Activated naive CD8-positive, alpha-beta T cell treated with anti-CD3 and anti-CD28 coated beads, Interleukin-2, amount 50 U/mL, for 24 hours (primary cell): ENCODE data around the gene SMURF2.

Experiments used
- ATAC-seq: fragments of 150-1000 bp; cut with Tn5 transposase; one replicate; pipeline ENCODE4 v1.10.0; 2021
- DNase-seq: peaks from one replicate; pipeline ENCODE4 v3.0.0; 2021
- H3K27ac Mint-ChIP-seq: one replicate; pipeline ENCODE4 v1.8.0; 2021; ENCODE audit warnings: mild to moderate bottlenecking, mixed read lengths
- H3K27me3 Mint-ChIP-seq: one replicate; pipeline ENCODE4 v1.8.0; 2021; ENCODE audit warnings: mixed read lengths
- H3K36me3 Mint-ChIP-seq: one replicate; pipeline ENCODE4 v1.8.0; 2021; ENCODE audit warnings: low read depth, mixed read lengths
- H3K4me1 Mint-ChIP-seq: one replicate; pipeline ENCODE4 v1.8.0; 2021; ENCODE audit warnings: mixed read lengths
- H3K4me3 Mint-ChIP-seq: one replicate; pipeline ENCODE4 v1.8.0; 2021; ENCODE audit warnings: mild to moderate bottlenecking, moderate library complexity, mixed read lengths
- H3K9me3 Mint-ChIP-seq: one replicate; pipeline ENCODE4 v1.8.0; 2021; ENCODE audit warnings: mixed read lengths

The SMURF2 gene

GRCh38 chr17:64657610-64658125 is 4.4 kb downstream of the SMURF2 start:
- Mint-ChIP-seq H3K27me3 (no peaks in the 10 kb centered on the region), H3K36me3 (peaks cover 3% of the 10 kb centered on the region), H3K4me1 (peaks cover 51% of the 10 kb centered on the region), H3K9me3 (no peaks in the 10 kb centered on the region), H3K27ac (no peak overlapping the region), H3K4me3 (no peak overlapping the region)
- DNase-seq (no peak), ATAC-seq (no peak)

GRCh38 chr17:64655704-64656103 is 6.4 kb downstream of the SMURF2 start:
- H3K4me3 Mint-ChIP-seq, result no peak overlapping the region
- no peak for ATAC-seq

GRCh38 chr17:64653985-64654355 is 8.1 kb downstream of the SMURF2 start:
- DNase-seq (no peak), ATAC-seq (no peak)
- peak overlapping the region; percentile 49 for H3K27ac Mint-ChIP-seq
- no peak overlapping the region for H3K4me3 Mint-ChIP-seq
- peaks cover 37% of the 10 kb centered on the region for H3K4me1 Mint-ChIP-seq
- no peaks in the 10 kb centered on the region for H3K9me3 Mint-ChIP-seq
- H3K27me3 Mint-ChIP-seq, result no peaks in the 10 kb centered on the region
- peaks cover 3% of the 10 kb centered on the region for H3K36me3 Mint-ChIP-seq

More at GRCh38 chr17:64655704-64656103, 6.4 kb downstream of the SMURF2 start:
- no peak for DNase-seq
- Mint-ChIP-seq H3K27ac (no peak overlapping the region), H3K27me3 (no peaks in the 10 kb centered on the region), H3K36me3 (peaks cover 3% of the 10 kb centered on the region), H3K9me3 (no peaks in the 10 kb centered on the region), H3K4me1 (peaks cover 45% of the 10 kb centered on the region)

GRCh38 chr17:64653325-64653984 is 8.7 kb downstream of the SMURF2 start:
- ATAC-seq (no peak), DNase-seq (no peak)
- no peak overlapping the region for H3K4me3 Mint-ChIP-seq
- H3K9me3 Mint-ChIP-seq, result no peaks in the 10 kb centered on the region
- no peaks in the 10 kb centered on the region for H3K27me3 Mint-ChIP-seq
- H3K27ac Mint-ChIP-seq, result peak overlapping the region; percentile 49
- H3K4me1 Mint-ChIP-seq, result peaks cover 38% of the 10 kb centered on the region
- peaks cover 3% of the 10 kb centered on the region for H3K36me3 Mint-ChIP-seq

- ATAC-seq, result no peak
Observed at GRCh38 chr17:64651889-64652288, 10.2 kb downstream of the SMURF2 start.

GRCh38 chr17:64648234-64648633 is 13.9 kb downstream of the SMURF2 start:
- Mint-ChIP-seq H3K4me3 (no peak overlapping the region), H3K36me3 (no peaks in the 10 kb centered on the region), H3K4me1 (peaks cover 24% of the 10 kb centered on the region), H3K27me3 (no peaks in the 10 kb centered on the region), H3K9me3 (no peaks in the 10 kb centered on the region), H3K27ac (no peak overlapping the region)
- no peak for DNase-seq
- no peak for ATAC-seq

More at GRCh38 chr17:64651889-64652288, 10.2 kb downstream of the SMURF2 start:
- Mint-ChIP-seq H3K9me3 (no peaks in the 10 kb centered on the region), H3K4me3 (no peak overlapping the region), H3K27ac (no peak overlapping the region), H3K36me3 (peaks cover 3% of the 10 kb centered on the region), H3K4me1 (peaks cover 32% of the 10 kb centered on the region), H3K27me3 (no peaks in the 10 kb centered on the region)
- DNase-seq, result no peak

- ATAC-seq (no peak), DNase-seq (no peak)
- Mint-ChIP-seq H3K27me3 (no peaks in the 10 kb centered on the region), H3K4me3 (no peak overlapping the region), H3K4me1 (peaks cover 21% of the 10 kb centered on the region), H3K27ac (no peak overlapping the region), H3K36me3 (no peaks in the 10 kb centered on the region), H3K9me3 (no peaks in the 10 kb centered on the region)
Observed at GRCh38 chr17:64647817-64648216, 14.3 kb downstream of the SMURF2 start.

- H3K27me3 Mint-ChIP-seq, result no peaks in the 10 kb centered on the region
- no peak overlapping the region for H3K27ac Mint-ChIP-seq
- H3K9me3 Mint-ChIP-seq, result peaks cover 4% of the 10 kb centered on the region
- peaks cover 8% of the 10 kb centered on the region for H3K36me3 Mint-ChIP-seq
- peaks cover 39% of the 10 kb centered on the region for H3K4me1 Mint-ChIP-seq
- no peak for ATAC-seq
- no peak for DNase-seq
- no peak overlapping the region for H3K4me3 Mint-ChIP-seq
Observed at GRCh38 chr17:64639516-64639915, 22.6 kb downstream of the SMURF2 start.

GRCh38 chr17:64638552-64639203 is 23.4 kb downstream of the SMURF2 start:
- H3K27me3 Mint-ChIP-seq, result no peaks in the 10 kb centered on the region
- H3K36me3 Mint-ChIP-seq, result peaks cover 8% of the 10 kb centered on the region
- no peak overlapping the region for H3K27ac Mint-ChIP-seq
- peaks cover 4% of the 10 kb centered on the region for H3K9me3 Mint-ChIP-seq
- peaks cover 47% of the 10 kb centered on the region for H3K4me1 Mint-ChIP-seq
- H3K4me3 Mint-ChIP-seq, result no peak overlapping the region
- no peak for DNase-seq
- ATAC-seq, result no peak

GRCh38 chr17:64635647-64636305 is 26.3 kb downstream of the SMURF2 start:
- H3K9me3 Mint-ChIP-seq, result peaks cover 4% of the 10 kb centered on the region
- no peaks in the 10 kb centered on the region for H3K27me3 Mint-ChIP-seq
- peak overlapping the region; percentile 4 for H3K4me3 Mint-ChIP-seq
- ATAC-seq (peak; percentile 77), DNase-seq (no peak)
- peaks cover 59% of the 10 kb centered on the region for H3K4me1 Mint-ChIP-seq
- H3K36me3 Mint-ChIP-seq, result peaks cover 8% of the 10 kb centered on the region
- peak overlapping the region; percentile 93 for H3K27ac Mint-ChIP-seq

GRCh38 chr17:64634218-64634617 is 27.9 kb downstream of the SMURF2 start:
- Mint-ChIP-seq H3K27me3 (no peaks in the 10 kb centered on the region), H3K9me3 (peaks cover 4% of the 10 kb centered on the region), H3K4me3 (no peak overlapping the region), H3K36me3 (peaks cover 8% of the 10 kb centered on the region), H3K27ac (peak overlapping the region; percentile 84), H3K4me1 (peaks cover 66% of the 10 kb centered on the region)
- ATAC-seq, result peak; percentile 67
- DNase-seq, result no peak

- peaks cover 77% of the 10 kb centered on the region for H3K4me1 Mint-ChIP-seq
- no peak for ATAC-seq
- H3K27ac Mint-ChIP-seq, result no peak overlapping the region
Observed at GRCh38 chr17:64632606-64633005, 29.5 kb downstream of the SMURF2 start.

GRCh38 chr17:64632194-64632593 is 29.9 kb downstream of the SMURF2 start:
- DNase-seq (no peak), ATAC-seq (no peak)
- Mint-ChIP-seq H3K36me3 (peaks cover 3% of the 10 kb centered on the region), H3K4me3 (no peak overlapping the region), H3K27ac (no peak overlapping the region), H3K4me1 (peaks cover 81% of the 10 kb centered on the region), H3K9me3 (peaks cover 4% of the 10 kb centered on the region), H3K27me3 (no peaks in the 10 kb centered on the region)

More at GRCh38 chr17:64632606-64633005, 29.5 kb downstream of the SMURF2 start:
- Mint-ChIP-seq H3K9me3 (peaks cover 4% of the 10 kb centered on the region), H3K4me3 (no peak overlapping the region), H3K36me3 (peaks cover 3% of the 10 kb centered on the region), H3K27me3 (no peaks in the 10 kb centered on the region)
- DNase-seq, result no peak

GRCh38 chr17:64630309-64631223 is 31.5 kb downstream of the SMURF2 start:
- no peak for ATAC-seq
- peaks cover 4% of the 10 kb centered on the region for H3K9me3 Mint-ChIP-seq
- no peaks in the 10 kb centered on the region for H3K27me3 Mint-ChIP-seq
- no peak for DNase-seq
- H3K36me3 Mint-ChIP-seq, result peaks cover 3% of the 10 kb centered on the region
- H3K4me3 Mint-ChIP-seq, result no peak overlapping the region
- H3K4me1 Mint-ChIP-seq, result peaks cover 80% of the 10 kb centered on the region
- H3K27ac Mint-ChIP-seq, result no peak overlapping the region
